Urinary bladder (tissue), 4 donors: ENCODE data around the gene RPE. TPM values are rescaled to one million over a fixed set of nuclear protein-coding genes. Genes with fewer than 3 reads are reported as not detected.

Experiments used
- DNase-seq: peaks from one replicate; pipeline ENCODE4 v3.0.0-alpha.2; 2015; ENCODE audit errors: extremely low spot score
- H3K27ac ChIP-seq: one replicate; pipeline ENCODE4 v1.5.1; 2013; ENCODE audit warnings: low read depth, mild to moderate bottlenecking, moderate library complexity
- H3K36me3 ChIP-seq: one replicate; pipeline ENCODE4 v1.6.1; 2013; ENCODE audit warnings: mild to moderate bottlenecking, moderate library complexity; ENCODE audit not compliant: insufficient read depth
- H3K4me1 ChIP-seq: one replicate; pipeline ENCODE4 v1.6.1; 2013; ENCODE audit warnings: mild to moderate bottlenecking, moderate library complexity; ENCODE audit not compliant: insufficient read depth
- H3K4me3 ChIP-seq: one replicate; pipeline ENCODE4 v1.5.1; 2013; ENCODE audit warnings: low read depth, low read length
- WGBS: extraction: QIAGEN DNeasy Blood & Tissue Kit; methylation state at CpG from one replicate; pipeline ENCODE4 v1.1.7; 2013; 5-methylcytosine and 5-hydroxymethylcytosine counted together
- polyA plus RNA-seq: library from polyadenylated mRNA; stranded (reverse); fragments of 200-250 nt; gene quantifications from one replicate; pipeline ENCODE4 v1.2.3, GENCODE V29; 2013
- total RNA-seq: library from RNA; depleted of rRNA; stranded (reverse); fragments of >200 nt; gene quantifications from one replicate; pipeline ENCODE4 v1.2.3, GENCODE V29; 2014
- donor health status: healthy with polysubstance abuse.
- donor health status: healthy.

RPE gene
- total and polyA plus RNA-seq, 2 donors: 37.7 to 84.2 TPM

- Histone ChIP-seq H3K4me3 (no peak overlapping the region), H3K27ac (no peak overlapping the region), H3K36me3 (no peaks in the 10 kb centered on the region), H3K4me1 (no peaks in the 10 kb centered on the region)
- 86% methylated on average over 1 of the region's 1 CpG for WGBS
- DNase-seq: no peak
Observed at GRCh38 chr2:210020138-210020537, 17.7 kb downstream of the RPE start.

- 87% methylated on average over 3 of the region's 3 CpGs for WGBS
- Histone ChIP-seq H3K4me1 (no peaks in the 10 kb centered on the region), H3K36me3 (no peaks in the 10 kb centered on the region), H3K4me3 (no peak overlapping the region), H3K27ac (no peak overlapping the region)
- no peak for DNase-seq
Observed at GRCh38 chr2:210022824-210023223, 20.4 kb downstream of the RPE start.

DNA sequence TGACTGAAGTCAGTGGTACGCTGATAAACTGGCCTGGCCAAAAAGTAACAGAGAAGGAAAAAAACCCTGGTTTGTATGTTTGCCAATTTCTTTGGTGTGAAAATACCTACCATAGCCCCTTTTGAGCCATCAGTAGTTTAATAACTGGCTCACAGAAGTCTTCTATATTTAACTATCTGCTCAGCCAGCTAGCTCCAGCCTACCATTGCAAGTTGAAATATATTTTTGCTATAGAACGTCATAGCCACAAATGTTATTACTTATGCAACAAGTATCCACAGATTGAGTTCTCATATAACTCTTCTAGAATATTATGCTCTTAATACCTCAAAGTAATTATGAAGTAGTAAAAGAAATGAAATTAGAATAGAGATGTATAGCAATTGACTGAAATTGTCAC lies 25.2 kb downstream of the RPE start:
- WGBS: 92% methylated on average over 2 of the region's 2 CpGs
- Histone ChIP-seq H3K27ac (no peak overlapping the region), H3K4me1 (no peaks in the 10 kb centered on the region), H3K36me3 (no peaks in the 10 kb centered on the region), H3K4me3 (no peak overlapping the region)
- no peak for DNase-seq

DNA sequence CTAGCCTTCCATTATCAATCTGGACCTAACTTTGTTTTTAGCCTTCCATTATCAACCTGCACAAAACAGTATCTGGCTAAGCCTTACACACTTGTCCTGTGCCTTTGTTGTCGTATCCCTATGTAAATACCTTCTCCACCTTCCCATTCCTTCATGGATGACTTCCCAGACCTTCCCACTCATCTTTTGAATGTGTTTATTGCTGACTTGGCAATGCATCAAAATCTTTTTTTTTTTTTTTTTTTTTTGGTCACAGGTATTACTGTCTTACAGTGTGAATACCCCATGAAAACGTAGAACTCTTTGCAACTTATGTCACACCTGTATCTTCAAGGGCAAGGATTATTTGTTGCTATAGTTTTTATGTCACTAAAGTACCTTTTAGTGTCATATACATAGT lies 25.7 kb downstream of the RPE start:
- 86% methylated on average over 2 of the region's 2 CpGs for WGBS
- H3K36me3 ChIP-seq: no peaks in the 10 kb centered on the region
- no peak overlapping the region for H3K4me3 ChIP-seq
- no peak overlapping the region for H3K27ac ChIP-seq
- DNase-seq: no peak
- H3K4me1 ChIP-seq: no peaks in the 10 kb centered on the region

DNA sequence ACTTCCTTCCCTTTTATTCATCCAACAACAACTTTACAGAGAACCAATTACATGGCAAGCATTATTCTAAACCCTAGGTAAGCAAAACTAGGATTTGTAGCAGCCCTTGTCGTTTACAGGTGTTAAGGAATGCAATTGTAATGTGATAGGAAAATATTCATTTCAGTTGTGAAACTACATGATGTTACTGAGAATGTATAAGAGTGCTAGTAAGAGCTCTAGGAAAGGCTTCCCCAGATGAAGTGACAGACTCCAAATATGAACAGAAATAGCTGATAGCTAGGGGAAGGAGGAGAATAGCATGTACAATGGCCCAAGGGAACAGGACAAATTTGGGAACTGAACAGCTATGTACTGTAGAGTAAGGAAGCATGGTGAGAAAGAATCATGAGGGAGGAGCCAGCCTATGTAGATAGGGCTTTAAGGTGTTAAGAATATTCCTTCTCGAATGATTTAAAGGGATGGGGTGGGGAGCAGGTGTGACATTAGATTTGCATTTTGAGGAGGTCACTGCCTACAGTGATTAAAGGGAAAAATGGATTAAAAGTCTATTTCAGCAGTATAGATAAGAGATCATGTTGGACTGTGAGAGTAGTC lies 31.7 kb downstream of the RPE start:
- Histone ChIP-seq H3K4me1 (no peaks in the 10 kb centered on the region), H3K36me3 (no peaks in the 10 kb centered on the region), H3K27ac (no peak overlapping the region), H3K4me3 (no peak overlapping the region)
- WGBS: 88% methylated on average over 2 of the region's 2 CpGs
- DNase-seq: no peak

GRCh38 chr2:210035679-210036078 lies 33.2 kb downstream of the RPE start:
- H3K4me3 ChIP-seq: no peak overlapping the region
- H3K27ac ChIP-seq: no peak overlapping the region
- no peaks in the 10 kb centered on the region for H3K4me1 ChIP-seq
- DNase-seq: no peak
- 95% methylated on average over 4 of the region's 4 CpGs for WGBS
- H3K36me3 ChIP-seq: no peaks in the 10 kb centered on the region

GRCh38 chr2:210038078-210038477 lies 35.6 kb downstream of the RPE start:
- 75% methylated on average over 3 of the region's 3 CpGs for WGBS
- no peaks in the 10 kb centered on the region for H3K36me3 ChIP-seq
- no peak overlapping the region for H3K4me3 ChIP-seq

GRCh38 chr2:210046851-210047500 lies 44.5 kb downstream of the RPE start:
- Histone ChIP-seq H3K4me3 (no peak overlapping the region), H3K4me1 (no peaks in the 10 kb centered on the region), H3K27ac (no peak overlapping the region), H3K36me3 (no peaks in the 10 kb centered on the region)
- 98% methylated on average over 2 of the region's 2 CpGs for WGBS
- DNase-seq: no peak

More at GRCh38 chr2:210038078-210038477, 35.6 kb downstream of the RPE start:
- Histone ChIP-seq H3K4me1 (no peaks in the 10 kb centered on the region), H3K27ac (no peak overlapping the region)
- DNase-seq: no peak

DNA sequence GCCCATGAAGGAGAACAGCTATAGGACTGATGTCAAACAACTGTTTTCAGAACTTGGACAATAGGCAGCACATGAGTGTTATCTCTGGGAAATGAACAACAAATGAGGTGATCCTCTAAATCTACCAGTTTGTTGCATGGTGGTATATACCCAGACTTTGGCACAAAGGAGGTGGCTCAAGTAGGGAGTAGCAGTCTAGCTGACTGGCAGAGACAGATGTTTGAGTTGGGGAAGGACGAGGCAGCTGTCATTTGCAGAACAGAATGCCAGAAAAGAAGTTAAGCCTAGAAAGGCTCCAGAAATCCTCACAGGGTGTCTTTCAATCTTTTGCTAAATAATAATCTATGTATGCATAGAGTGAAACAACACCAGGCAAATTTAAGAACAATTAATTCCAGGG lies 47.4 kb downstream of the RPE start:
- no peak for DNase-seq
- H3K27ac ChIP-seq: no peak overlapping the region
- H3K4me3 ChIP-seq: no peak overlapping the region
- H3K4me1 ChIP-seq: no peaks in the 10 kb centered on the region
- H3K36me3 ChIP-seq: no peaks in the 10 kb centered on the region
- WGBS: 95% methylated on average over 1 of the region's 1 CpG

GRCh38 chr2:210050885-210051284 lies 48.4 kb downstream of the RPE start:
- Histone ChIP-seq H3K36me3 (no peaks in the 10 kb centered on the region), H3K4me1 (no peaks in the 10 kb centered on the region), H3K27ac (no peak overlapping the region), H3K4me3 (no peak overlapping the region)
- no peak for DNase-seq
- 89% methylated on average over 1 of the region's 1 CpG for WGBS

DNA sequence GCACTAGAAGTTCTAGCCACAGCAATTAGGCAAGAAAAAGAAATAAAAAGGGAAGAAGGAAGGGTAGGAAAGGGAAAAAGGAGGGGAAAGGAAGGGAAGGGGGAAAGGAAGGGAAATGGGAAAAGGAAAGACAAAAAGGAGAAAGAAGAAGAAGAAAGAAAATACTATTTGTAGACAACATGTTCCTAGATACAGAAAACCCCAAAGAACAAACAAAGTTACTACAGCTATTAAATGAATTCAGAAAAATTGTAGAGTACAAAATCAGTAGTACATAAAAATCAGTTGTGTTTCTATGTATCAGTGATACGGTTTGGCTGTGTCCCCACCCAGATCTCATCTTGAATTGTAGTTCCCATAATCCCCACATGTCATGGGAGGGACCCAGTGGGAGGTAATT lies 52.3 kb downstream of the RPE start:
- WGBS: 98% methylated on average over 1 of the region's 1 CpG
- Histone ChIP-seq H3K4me1 (no peaks in the 10 kb centered on the region), H3K4me3 (no peak overlapping the region), H3K27ac (no peak overlapping the region), H3K36me3 (no peaks in the 10 kb centered on the region)
- DNase-seq: no peak

- no peak overlapping the region for H3K4me3 ChIP-seq
- H3K4me1 ChIP-seq: no peaks in the 10 kb centered on the region
- H3K27ac ChIP-seq: no peak overlapping the region
- 98% methylated on average over 3 of the region's 3 CpGs for WGBS
- H3K36me3 ChIP-seq: no peaks in the 10 kb centered on the region
- DNase-seq: no peak
Observed at GRCh38 chr2:210055825-210056224, 53.4 kb downstream of the RPE start.

GRCh38 chr2:210063306-210063705 lies 60.9 kb downstream of the RPE start:
- no peak for DNase-seq
- 94% methylated on average over 2 of the region's 2 CpGs for WGBS
- Histone ChIP-seq H3K36me3 (no peaks in the 10 kb centered on the region), H3K4me1 (no peaks in the 10 kb centered on the region), H3K27ac (no peak overlapping the region), H3K4me3 (no peak overlapping the region)
